GM06990 (cell line): ENCODE results near the gene EGFR.

Experiments used
- DNase-seq: peaks from one replicate; pipeline ENCODE4 v3.0.0-alpha.2; 2011; ENCODE audit not compliant: insufficient read length; ENCODE audit errors: extremely low read depth
- H3K27me3 ChIP-seq: replicated peaks from 2 replicates; pipeline ENCODE4 v1.6.0; 2011; ENCODE audit warnings: low read length; ENCODE audit not compliant: control insufficient read depth, insufficient read depth
- H3K36me3 ChIP-seq: 2 replicates; pipeline ENCODE4 v1.5.1; 2011; ENCODE audit warnings: low read length; ENCODE audit not compliant: control insufficient read depth, insufficient read depth
- H3K4me3 ChIP-seq: replicated peaks from 2 replicates; pipeline ENCODE4 v1.5.1; 2011; ENCODE audit warnings: low read depth, mild to moderate bottlenecking, control low read depth, low read length
- CTCF ChIP-seq: IDR thresholded peaks from 2 replicates; pipeline ENCODE4 v1.5.1; 2011; ENCODE audit warnings: low read length, control low read depth, mild to moderate bottlenecking, inconsistent platforms; ENCODE audit not compliant: insufficient read depth, poor library complexity, severe bottlenecking

Gene EGFR

GRCh38 chr7:55063633-55064032, 44.8 kb downstream of the EGFR start:
- DNase-seq: no peak
- no peak for TF ChIP-seq CTCF
- H3K27me3 ChIP-seq: no peaks in the 10 kb centered on the region
- no peak overlapping the region for H3K4me3 ChIP-seq
- no peaks in the 10 kb centered on the region for H3K36me3 ChIP-seq

GRCh38 chr7:55065079-55065478, 46.3 kb downstream of the EGFR start:
- Histone ChIP-seq H3K27me3 (no peaks in the 10 kb centered on the region), H3K4me3 (no peak overlapping the region), H3K36me3 (no peaks in the 10 kb centered on the region)
- no peak for TF ChIP-seq CTCF
- no peak for DNase-seq

DNA sequence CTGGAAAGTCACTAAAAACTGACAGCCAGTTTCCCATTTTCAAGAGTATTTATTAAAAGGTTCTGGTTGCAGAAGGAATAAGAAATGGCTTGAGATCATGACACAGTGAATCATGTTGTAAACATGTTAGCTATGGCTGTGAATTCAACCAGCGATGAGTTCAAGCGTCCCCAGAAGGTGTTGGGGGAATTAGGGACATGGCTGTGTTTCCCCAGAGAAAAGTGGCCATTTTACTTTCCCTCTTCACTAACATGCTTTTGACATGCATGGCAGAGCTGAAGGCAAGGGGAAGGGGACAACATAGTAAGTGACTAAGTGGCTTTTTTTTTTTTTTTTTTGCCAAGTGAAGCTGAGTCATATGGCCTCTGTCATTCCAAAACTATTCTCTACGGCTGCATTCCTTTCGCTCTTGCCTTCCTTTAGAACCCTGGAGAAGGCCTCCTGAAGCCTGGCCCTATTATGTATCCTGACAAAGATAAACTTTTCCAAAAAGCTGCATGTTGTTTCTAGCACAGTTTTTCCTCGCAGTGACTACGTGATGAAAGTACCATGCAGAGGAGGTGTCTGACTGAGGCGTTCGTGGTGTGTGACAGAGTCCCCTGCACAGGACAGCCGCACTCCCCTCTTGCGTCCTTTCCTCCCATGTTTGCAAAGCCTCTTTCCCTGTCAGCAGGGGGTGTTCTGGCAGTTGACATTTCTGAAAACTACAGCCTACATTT, 46.9 kb downstream of the EGFR start:
- DNase-seq: no peak
- Histone ChIP-seq H3K36me3 (no peaks in the 10 kb centered on the region), H3K4me3 (no peak overlapping the region), H3K27me3 (no peaks in the 10 kb centered on the region)
- no peak for TF ChIP-seq CTCF

- no peak for TF ChIP-seq CTCF
- no peaks in the 10 kb centered on the region for H3K27me3 ChIP-seq
- H3K4me3 ChIP-seq: no peak overlapping the region
- DNase-seq: no peak
- no peaks in the 10 kb centered on the region for H3K36me3 ChIP-seq
Measured at GRCh38 chr7:55066524-55066923, 47.7 kb downstream of the EGFR start.

- no peak for TF ChIP-seq CTCF
- no peak overlapping the region for H3K4me3 ChIP-seq
- H3K36me3 ChIP-seq: no peaks in the 10 kb centered on the region
- no peak for DNase-seq
- H3K27me3 ChIP-seq: no peaks in the 10 kb centered on the region
Measured at GRCh38 chr7:55066938-55067337, 48.1 kb downstream of the EGFR start.

DNA sequence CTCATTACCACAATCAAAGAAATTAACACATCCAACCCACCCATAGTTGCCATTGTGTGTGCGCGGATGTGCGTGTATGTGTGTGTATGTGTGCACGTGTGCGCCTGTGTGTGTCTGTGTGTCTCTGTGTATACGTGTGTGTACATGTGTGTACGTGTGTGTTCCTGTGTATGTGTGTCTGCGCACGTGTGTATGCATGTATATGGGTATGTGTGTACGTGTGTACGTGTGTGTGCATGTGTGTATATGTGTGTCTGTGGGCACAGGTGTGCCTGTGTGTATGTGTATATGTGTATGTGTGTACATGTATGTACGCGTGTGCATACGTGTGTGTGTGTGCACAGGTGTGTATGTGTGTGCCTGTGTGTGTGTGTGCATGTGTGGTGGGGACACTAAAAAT, 48.9 kb downstream of the EGFR start:
- TF ChIP-seq CTCF: no peak
- DNase-seq: no peak
- H3K27me3 ChIP-seq: no peaks in the 10 kb centered on the region
- H3K4me3 ChIP-seq: no peak overlapping the region
- H3K36me3 ChIP-seq: no peaks in the 10 kb centered on the region
